Breast epithelium (tissue), 3 donors: ENCODE results near the gene CMTR2.

Experiments
- CTCF ChIP-seq, 3 donors: fragments of 450-650 bp; IDR thresholded peaks; one replicate each; pipeline ENCODE4 v1.5.1; 2016 to 2017; ENCODE audit warnings: antibody characterized with exemption in 3 of 3, mild to moderate bottlenecking in 3 of 3, moderate library complexity in 3 of 3
- POLR2A ChIP-seq: fragments of 450-650 bp; IDR thresholded peaks from one replicate; pipeline ENCODE4 v1.6.1; 2016; ENCODE audit warnings: antibody characterized with exemption, mild to moderate bottlenecking, moderate library complexity
- POLR2AphosphoS5 ChIP-seq, 3 donors: sonication (generic); formaldehyde crosslinking; IDR thresholded peaks; one replicate each; pipeline ENCODE4 v1.6.1; 2017; ENCODE audit warnings: antibody characterized with exemption in 3 of 3

- TF ChIP-seq CTCF (IDR thresholded peaks at IDR 0.05) = no peak
- TF ChIP-seq POLR2A = no peak
- TF ChIP-seq POLR2AphosphoS5 (IDR thresholded peaks at IDR 0.05) = no peak
Observed at GRCh38 chr16:71249399-71249798, 39.8 kb downstream of the CMTR2 start.
